K562 (cell line): ENCODE data around the gene AAK1. TPM values are rescaled to one million over a fixed set of nuclear protein-coding genes. Genes with fewer than 3 reads are reported as not detected.
A peak's percentile ranks its signal among the peaks of the same experiment; 100 is the strongest.

Source experiments
- ATAC-seq: fragments of 200-7000 bp; cut with Tn5 transposase; 3 replicates; pipeline ENCODE4 v1.9.1; 2020; ENCODE audit warnings: moderate library complexity
- BruUV-seq: library from RNA; stranded (reverse); fragments of 400-500 nt; replicated peaks from 2 replicates; lab custom pipeline; 2021; lab: Mats Ljungman, UMichigan
- CTCF ChIA-PET: fragments of 300-600 bp; formaldehyde crosslinking; extraction: SDS; loops from one replicate; lab custom pipeline; 2021; ENCODE audit warnings: low intra/inter-chr PET ratio; lab: Yijun Ruan, JAX
- POLR2A ChIA-PET: fragments of 300-600, 350-650 bp; sonication (Branson Sonifier 250); formaldehyde crosslinking; extraction: SDS; loops from one replicate; lab custom pipeline; 2021; ENCODE audit warnings: antibody characterized with exemption, inconsistent platforms; lab: Yijun Ruan, JAX
- DNase-seq, 4 experiments: peaks; one replicate each; pipeline versions ENCODE4 v3.0.0 to v3.0.0-alpha.2; 2011 to 2018; ENCODE audit warnings: low spot score in 3 of 4, mixed read lengths in 3 of 4; ENCODE audit errors: extremely low read depth in 1 of 4
- FAIRE-seq: peaks from 2 replicates; lab custom pipeline; 2011; peaks lifted over from hg19 to GRCh38; lab: Jason Lieb, UNC
- H2AFZ ChIP-seq: 2 replicates; pipeline ENCODE4 v1.6.0; 2011; ENCODE audit warnings: low read depth, low read length, control low read depth, inconsistent platforms
- H3K27ac ChIP-seq: fragments of 200-600 bp; 3 replicates; pipeline ENCODE4 v1.8.0; 2011; ENCODE audit warnings: low read depth, mild to moderate bottlenecking, control low read depth, inconsistent platforms, low read length, moderate library complexity, mixed read lengths; ENCODE audit errors: extremely low read depth
- H3K27me3 ChIP-seq, 2 experiments: fragments of 300-600 bp in 1 of 2; 2 replicates in 1 of 2; 3 replicates in 1 of 2; pipeline versions ENCODE4 v1.6.0 to v1.8.0; 2011; ENCODE audit warnings: inconsistent platforms in 2 of 2, low read length in 2 of 2, mild to moderate bottlenecking in 1 of 2, mixed read lengths in 1 of 2, moderate library complexity in 1 of 2; ENCODE audit not compliant: control insufficient read depth in 2 of 2, insufficient read depth in 2 of 2
- H3K36me3 ChIP-seq: fragments of 300-600 bp; 3 replicates; pipeline ENCODE4 v1.8.0; 2011; ENCODE audit warnings: mild to moderate bottlenecking, low read length, inconsistent platforms; ENCODE audit not compliant: control insufficient read depth, insufficient read depth
- H3K4me1 ChIP-seq, 2 experiments: fragments of 200-600 bp in 1 of 2; replicated peaks in 1 of 2; 2 replicates in 1 of 2; 3 replicates in 1 of 2; pipeline versions ENCODE4 v1.5.1 to v1.8.0; 2011; ENCODE audit warnings: inconsistent platforms in 2 of 2, low read length in 2 of 2, mild to moderate bottlenecking in 1 of 2, mixed read lengths in 1 of 2, moderate library complexity in 1 of 2; ENCODE audit not compliant: control insufficient read depth in 2 of 2, insufficient read depth in 2 of 2
- H3K4me2 ChIP-seq: 2 replicates; pipeline ENCODE4 v1.6.1; 2011; ENCODE audit warnings: low read length, control low read depth, inconsistent platforms, mixed read lengths; ENCODE audit not compliant: insufficient read depth
- H3K4me3 ChIP-seq: fragments of 200-600 bp; sonication (generic), shearing (Covaris generic); 2 replicates; pipeline ENCODE4 v1.5.1; 2016; ENCODE audit warnings: control low read depth, inconsistent platforms
- H3K79me2 ChIP-seq: fragments of 200-600 bp; 3 replicates; pipeline ENCODE4 v1.8.0; 2011; ENCODE audit warnings: low read length, inconsistent platforms; ENCODE audit not compliant: control insufficient read depth, insufficient read depth
- H3K9ac ChIP-seq, 2 experiments: 2 replicates each; pipeline versions ENCODE4 v1.6.0 to v1.6.1; 2011; ENCODE audit warnings: low read depth in 2 of 2, low read length in 2 of 2, control low read depth in 1 of 2, inconsistent platforms in 1 of 2, mild to moderate bottlenecking in 1 of 2, mixed read lengths in 1 of 2; ENCODE audit not compliant: insufficient read depth in 1 of 2
- H3K9me1 ChIP-seq: one replicate; pipeline ENCODE4 v1.6.0; 2011; ENCODE audit warnings: inconsistent platforms, mild to moderate bottlenecking, low read length, moderate library complexity; ENCODE audit not compliant: control insufficient read depth, insufficient read depth
- H3K9me3 ChIP-seq: replicated peaks from 2 replicates; pipeline ENCODE4 v1.5.1; 2011; ENCODE audit warnings: low read depth, low read length, inconsistent platforms; ENCODE audit not compliant: control insufficient read depth, insufficient read depth
- H4K20me1 ChIP-seq: replicated peaks from 2 replicates; pipeline ENCODE4 v1.6.1; 2011; ENCODE audit warnings: low read length, inconsistent platforms, mixed read lengths; ENCODE audit not compliant: control insufficient read depth, insufficient read depth
- ARID1B ChIP-seq: fragments of 450-650 bp; IDR thresholded peaks from 2 replicates; pipeline ENCODE4 v1.6.1; 2016; ENCODE audit warnings: antibody characterized with exemption, mild to moderate bottlenecking, inconsistent platforms
- BHLHE40 ChIP-seq: IDR thresholded peaks from 2 replicates; pipeline ENCODE4 v1.6.1; 2011; ENCODE audit warnings: low read length, improper control_type of control experiment
- CREM ChIP-seq: IDR thresholded peaks from 2 replicates; pipeline ENCODE4 v1.6.1; 2014; ENCODE audit warnings: antibody characterized with exemption, low read depth
- DPF2 ChIP-seq: fragments of 450-650 bp; IDR thresholded peaks from 2 replicates; pipeline ENCODE4 v1.6.1; 2016
- ESRRA ChIP-seq: fragments of 450-650 bp; IDR thresholded peaks from 2 replicates; pipeline ENCODE4 v1.6.1; 2014; ENCODE audit warnings: low read depth, mild to moderate bottlenecking, moderate library complexity, borderline replicate concordance
- GATA2 ChIP-seq: sonication (generic); formaldehyde crosslinking; IDR thresholded peaks from 2 replicates; pipeline ENCODE4 v1.4.0; 2020; ENCODE audit warnings: mild to moderate bottlenecking, missing genetic modification reagents
- JUND ChIP-seq, 2 experiments: IDR thresholded peaks; 2 replicates in 1 of 2; 3 replicates in 1 of 2; pipeline ENCODE4 v1.6.1; 2011; ENCODE audit warnings: borderline replicate concordance in 2 of 2, low read depth in 2 of 2, low read length in 2 of 2, improper control_type of control experiment in 1 of 2, missing biosample characterization in 1 of 2, missing genetic modification characterization in 1 of 2, missing genetic modification reagents in 1 of 2
- KDM1A ChIP-seq, 2 experiments: fragments of 450-650 bp; IDR thresholded peaks; 2 replicates each; pipeline ENCODE4 v1.6.1; 2016; ENCODE audit warnings: mild to moderate bottlenecking in 2 of 2
- MAFG ChIP-seq: fragments of 450-650 bp; conservative IDR thresholded peaks from 2 replicates; pipeline ENCODE4 v1.6.1; 2016; ENCODE audit warnings: missing genetic modification characterization, missing compliant biosample characterization
- MBD2 ChIP-seq: sonication (generic); IDR thresholded peaks from 2 replicates; pipeline ENCODE4 v1.6.1; 2016; ENCODE audit warnings: low read depth, borderline replicate concordance
- MEIS2 ChIP-seq: fragments of 450-650 bp; IDR thresholded peaks from 2 replicates; pipeline ENCODE4 v1.6.1; 2014; ENCODE audit warnings: mild to moderate bottlenecking; ENCODE audit not compliant: partially characterized antibody
- WGBS: fragments of 100-300 bp; shearing (Covaris generic); methylation state at CpG from one replicate; pipeline ENCODE4 v1.1.6; 2016; ENCODE audit warnings: low coverage, mixed read lengths; ENCODE audit not compliant: insufficient coverage; ENCODE audit errors: missing lambda C conversion rate; 5-methylcytosine and 5-hydroxymethylcytosine counted together
- in situ Hi-C: fragments of 300-500 bp; cut with MboI; formaldehyde crosslinking; loops from 4 replicates; pipeline ENCODE4 v1.15.0; 2018; ENCODE audit warnings: inconsistent platforms, mixed read lengths
- intact Hi-C: fragments of 100-400 bp; cut with micrococcal nuclease; formaldehyde crosslinking; loops from 2 replicates; pipeline ENCODE4 v1.14.2; 2022
- polyA plus RNA-seq, 8 experiments: library from polyadenylated mRNA; depleted of rRNA in 4 of 8; stranded (reverse) in 5 of 8; unstranded in 3 of 8; fragments of >200 nt; fragmentation: Nextera tagmentation in 2 of 8; fragmentation: Illumina TruSeq in 1 of 8; extraction: Ambion mirVana in 2 of 8; extraction: Trizol in 1 of 8; gene quantifications; 2 replicates each; pipeline versions ENCODE4 v1.2.1 to v1.2.3, GENCODE V29; 2011 to 2014; ENCODE audit warnings: inconsistent platforms in 1 of 8, missing spikeins in 1 of 8
- total RNA-seq, 7 experiments: library from RNA; depleted of rRNA in 6 of 7; stranded (reverse); fragments of >200 nt in 6 of 7; fragmentation: Illumina TruSeq in 2 of 7; extraction: Trizol in 2 of 7; gene quantifications; 2 replicates each; pipeline versions ENCODE4 v1.2.1 to v1.2.3, GENCODE V29; 2011 to 2021; ENCODE audit warnings: low replicate concordance in 1 of 7
- TF ChIP-seq, protein P1 (sequence below): fragments of 250-450 bp; sonication (Bioruptor Pico); IDR thresholded peaks from 2 replicates; pipeline ENCODE4 v1.5.0; 2021
- TF ChIP-seq, protein P2 (sequence below), 2 experiments: IDR thresholded peaks in 1 of 2; conservative IDR thresholded peaks in 1 of 2; 2 replicates each; pipeline ENCODE4 v1.6.1; 2016; ENCODE audit warnings: low read depth in 2 of 2, mild to moderate bottlenecking in 1 of 2, missing compliant biosample characterization in 1 of 2, missing genetic modification characterization in 1 of 2, moderate library complexity in 1 of 2
- TF ChIP-seq, protein P3 (sequence below): fragments of 250-450 bp; sonication (Bioruptor Pico); IDR thresholded peaks from 2 replicates; pipeline ENCODE4 v1.8.0; 2022; ENCODE audit warnings: inconsistent platforms
- TF ChIP-seq, protein P4 (sequence below): fragments of 450-650 bp; IDR thresholded peaks from 2 replicates; pipeline ENCODE4 v1.6.1; 2016

AAK1 gene
- total and polyA plus RNA-seq, 9 of the 15 experiments (the other 6 are each of a cell fraction or from before 2014, with no cell fraction given): 0.89 to 17.1 (median 6.0) TPM

DNA sequence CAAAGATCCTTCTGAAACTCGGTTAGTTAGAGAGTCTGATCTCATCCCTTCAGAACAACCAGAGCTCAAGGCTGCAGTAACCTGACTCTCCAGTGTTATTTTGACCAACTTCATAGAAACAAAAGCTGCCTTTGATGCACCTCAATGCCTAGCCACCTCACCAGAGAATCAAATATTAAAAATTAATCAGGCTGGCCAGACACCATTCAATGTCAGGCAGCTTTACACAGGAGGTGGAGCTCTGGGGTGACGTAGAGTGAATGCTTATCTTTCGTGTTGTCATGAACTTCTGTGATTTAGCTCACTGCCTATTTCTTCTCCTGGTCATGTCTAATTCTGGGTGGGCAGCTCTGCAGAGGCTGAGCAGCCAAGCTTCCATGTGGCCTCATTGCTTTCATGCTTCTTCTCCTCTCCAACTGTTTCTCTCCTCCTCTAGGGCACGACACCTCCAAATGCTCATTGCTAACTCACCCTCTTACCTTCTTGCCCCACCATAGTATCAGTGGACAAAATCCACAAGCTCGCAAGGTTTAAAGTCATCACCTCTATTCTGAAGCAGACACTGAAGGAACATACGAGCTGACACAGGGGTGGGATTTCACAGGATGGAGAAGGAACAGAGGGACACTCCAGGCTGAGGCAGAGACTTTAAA is 39.4 kb downstream of the AAK1 start:
- Histone ChIP-seq H4K20me1 (no peaks in the 10 kb centered on the region), H3K9me3 (peaks cover 6% of the 10 kb centered on the region), H3K4me1 (peaks cover 6 to 45% of the 10 kb centered on the region in 2 experiments), H3K79me2 (no peaks in the 10 kb centered on the region), H2AFZ (peak overlapping the region; percentile 65), H3K4me2 (peak overlapping the region; percentile 64), H3K27ac (peak overlapping the region; percentile 67; the same call in 2 of the 3 replicates), H3K27me3 (no peaks in the 10 kb centered on the region), H3K9ac (peak overlapping the region; percentile 7 to 57; a peak in 2 of 4 replicates), H3K9me1 (no peaks in the 10 kb centered on the region), H3K36me3 (no peaks in the 10 kb centered on the region; the same call in 2 of the 3 replicates), H3K4me3 (no peak overlapping the region)
- ChIA-PET POLR2A (interaction anchor here (0.8 to 2.7 kb wide), 10 partner anchors 9 to 222 kb away, joined by 3 to 15 read pairs (median 5); partner anchors contain the start of gene AAK1), CTCF (no interaction called here)
- intact Hi-C loops: loop anchor here (5.0 kb wide), 1 partner anchor 38 kb away; the partner anchor contains the start of gene AAK1
- in situ Hi-C loops: no loop called here
- FAIRE-seq (no peak), DNase-seq (peak in 3 of 4 experiments; percentile 21 to 65 (median 42)), ATAC-seq (peak; percentile 64)
- no TSS peak for BruUV-seq
- 14% methylated on average over 6 of the region's 6 CpGs for WGBS
- TF ChIP-seq CREM (peak; percentile 88), KDM1A (IDR thresholded peaks at IDR 0.05) (peak; percentile 16 to 21; a peak in 1 of 4 replicates), BHLHE40 (no peak), JUND (IDR thresholded peaks at IDR 0.05; ENCODE audit: borderline replicate concordance, low read depth, low read length) (no peak), JUND (tag; IDR thresholded peaks at IDR 0.05; ENCODE audit: borderline replicate concordance, low read depth, low read length) (peak; percentile 37; the same call in 2 of the 3 replicates), MBD2 (no peak; the same call in 1 of the 2 replicates), MAFG (tag) (no peak), ESRRA (peak; percentile 34; the same call in 1 of the 2 replicates), DPF2 (peak; percentile 72), GATA2 (0 out of 2 replicates have a peak, but pooled peaks have one; percentile 24), MEIS2 (peak; percentile 80), ARID1B (peak; percentile 66)
- TF ChIP-seq, protein P1, sequence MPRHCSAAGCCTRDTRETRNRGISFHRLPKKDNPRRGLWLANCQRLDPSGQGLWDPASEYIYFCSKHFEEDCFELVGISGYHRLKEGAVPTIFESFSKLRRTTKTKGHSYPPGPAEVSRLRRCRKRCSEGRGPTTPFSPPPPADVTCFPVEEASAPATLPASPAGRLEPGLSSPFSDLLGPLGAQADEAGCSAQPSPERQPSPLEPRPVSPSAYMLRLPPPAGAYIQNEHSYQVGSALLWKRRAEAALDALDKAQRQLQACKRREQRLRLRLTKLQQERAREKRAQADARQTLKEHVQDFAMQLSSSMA (CRISPR knock-in tag): no peak
- TF ChIP-seq, protein P2, sequence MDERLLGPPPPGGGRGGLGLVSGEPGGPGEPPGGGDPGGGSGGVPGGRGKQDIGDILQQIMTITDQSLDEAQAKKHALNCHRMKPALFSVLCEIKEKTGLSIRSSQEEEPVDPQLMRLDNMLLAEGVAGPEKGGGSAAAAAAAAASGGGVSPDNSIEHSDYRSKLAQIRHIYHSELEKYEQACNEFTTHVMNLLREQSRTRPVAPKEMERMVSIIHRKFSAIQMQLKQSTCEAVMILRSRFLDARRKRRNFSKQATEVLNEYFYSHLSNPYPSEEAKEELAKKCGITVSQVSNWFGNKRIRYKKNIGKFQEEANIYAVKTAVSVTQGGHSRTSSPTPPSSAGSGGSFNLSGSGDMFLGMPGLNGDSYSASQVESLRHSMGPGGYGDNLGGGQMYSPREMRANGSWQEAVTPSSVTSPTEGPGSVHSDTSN (CRISPR knock-in tag; IDR thresholded peaks at IDR 0.05; ENCODE audit: low read depth): no peak
- TF ChIP-seq, protein P2 (tag; conservative IDR thresholded peaks at IDR 0.05; ENCODE audit: low read depth): peak; percentile 56
- TF ChIP-seq, protein P3, sequence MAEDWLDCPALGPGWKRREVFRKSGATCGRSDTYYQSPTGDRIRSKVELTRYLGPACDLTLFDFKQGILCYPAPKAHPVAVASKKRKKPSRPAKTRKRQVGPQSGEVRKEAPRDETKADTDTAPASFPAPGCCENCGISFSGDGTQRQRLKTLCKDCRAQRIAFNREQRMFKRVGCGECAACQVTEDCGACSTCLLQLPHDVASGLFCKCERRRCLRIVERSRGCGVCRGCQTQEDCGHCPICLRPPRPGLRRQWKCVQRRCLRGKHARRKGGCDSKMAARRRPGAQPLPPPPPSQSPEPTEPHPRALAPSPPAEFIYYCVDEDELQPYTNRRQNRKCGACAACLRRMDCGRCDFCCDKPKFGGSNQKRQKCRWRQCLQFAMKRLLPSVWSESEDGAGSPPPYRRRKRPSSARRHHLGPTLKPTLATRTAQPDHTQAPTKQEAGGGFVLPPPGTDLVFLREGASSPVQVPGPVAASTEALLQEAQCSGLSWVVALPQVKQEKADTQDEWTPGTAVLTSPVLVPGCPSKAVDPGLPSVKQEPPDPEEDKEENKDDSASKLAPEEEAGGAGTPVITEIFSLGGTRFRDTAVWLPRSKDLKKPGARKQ (CRISPR knock-in tag): no peak
- TF ChIP-seq, protein P4, sequence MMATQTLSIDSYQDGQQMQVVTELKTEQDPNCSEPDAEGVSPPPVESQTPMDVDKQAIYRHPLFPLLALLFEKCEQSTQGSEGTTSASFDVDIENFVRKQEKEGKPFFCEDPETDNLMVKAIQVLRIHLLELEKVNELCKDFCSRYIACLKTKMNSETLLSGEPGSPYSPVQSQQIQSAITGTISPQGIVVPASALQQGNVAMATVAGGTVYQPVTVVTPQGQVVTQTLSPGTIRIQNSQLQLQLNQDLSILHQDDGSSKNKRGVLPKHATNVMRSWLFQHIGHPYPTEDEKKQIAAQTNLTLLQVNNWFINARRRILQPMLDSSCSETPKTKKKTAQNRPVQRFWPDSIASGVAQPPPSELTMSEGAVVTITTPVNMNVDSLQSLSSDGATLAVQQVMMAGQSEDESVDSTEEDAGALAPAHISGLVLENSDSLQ: peak; percentile 67
